ENCODE measurements around the gene WDR54. TPM values are rescaled to one million over a fixed set of nuclear protein-coding genes. Genes with fewer than 3 reads are reported as not detected.

WDR54 gene
- total RNA-seq, 2 donors from 2014 or later = 11.4 to 19.4 TPM

DNA sequence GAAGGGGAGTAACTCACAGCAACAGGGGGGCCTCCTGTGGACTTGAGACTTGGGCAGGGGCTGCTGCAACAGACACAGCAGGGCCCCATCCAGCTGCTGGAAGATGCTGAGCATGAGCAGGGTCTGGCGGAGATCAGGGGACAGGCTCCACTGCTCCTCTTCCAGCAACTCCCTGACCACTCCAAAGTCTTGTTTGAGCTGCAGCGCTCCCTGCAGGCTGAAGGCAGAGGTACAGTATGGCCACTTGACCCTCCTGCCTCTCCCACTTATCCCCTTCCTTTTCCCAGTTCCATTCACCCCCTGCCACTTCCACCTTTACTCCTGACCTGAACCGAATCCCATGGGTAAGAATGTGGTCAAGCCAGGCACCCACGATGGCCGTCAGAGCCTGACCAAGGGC, 53.4 kb downstream of the WDR54 start:
- intact Hi-C loops (cut with DNase I) = no loop called here
- H3K4me1 ChIP-seq (replicated peaks) = no peaks in the 10 kb centered on the region
- peaks cover 0 to 3% of the 10 kb centered on the region in 2 donors for H3K36me3 ChIP-seq
- H3K4me3 ChIP-seq = no peak overlapping the region
- DNase-seq (ENCODE audit: low spot score) = no peak
- no peaks in the 10 kb centered on the region for H3K27me3 ChIP-seq (replicated peaks; ENCODE audit: insufficient read depth)
- TF ChIP-seq POLR2A (IDR thresholded peaks at IDR 0.05) (no peak), POLR2AphosphoS5 (IDR thresholded peaks at IDR 0.05) (no peak)
- TF ChIP-seq, protein P1, sequence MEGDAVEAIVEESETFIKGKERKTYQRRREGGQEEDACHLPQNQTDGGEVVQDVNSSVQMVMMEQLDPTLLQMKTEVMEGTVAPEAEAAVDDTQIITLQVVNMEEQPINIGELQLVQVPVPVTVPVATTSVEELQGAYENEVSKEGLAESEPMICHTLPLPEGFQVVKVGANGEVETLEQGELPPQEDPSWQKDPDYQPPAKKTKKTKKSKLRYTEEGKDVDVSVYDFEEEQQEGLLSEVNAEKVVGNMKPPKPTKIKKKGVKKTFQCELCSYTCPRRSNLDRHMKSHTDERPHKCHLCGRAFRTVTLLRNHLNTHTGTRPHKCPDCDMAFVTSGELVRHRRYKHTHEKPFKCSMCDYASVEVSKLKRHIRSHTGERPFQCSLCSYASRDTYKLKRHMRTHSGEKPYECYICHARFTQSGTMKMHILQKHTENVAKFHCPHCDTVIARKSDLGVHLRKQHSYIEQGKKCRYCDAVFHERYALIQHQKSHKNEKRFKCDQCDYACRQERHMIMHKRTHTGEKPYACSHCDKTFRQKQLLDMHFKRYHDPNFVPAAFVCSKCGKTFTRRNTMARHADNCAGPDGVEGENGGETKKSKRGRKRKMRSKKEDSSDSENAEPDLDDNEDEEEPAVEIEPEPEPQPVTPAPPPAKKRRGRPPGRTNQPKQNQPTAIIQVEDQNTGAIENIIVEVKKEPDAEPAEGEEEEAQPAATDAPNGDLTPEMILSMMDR (IDR thresholded peaks at IDR 0.05) = no peak
- H3K27ac ChIP-seq = no peak overlapping the region
- H3K9me3 ChIP-seq = no peaks in the 10 kb centered on the region
- 90% methylated on average over 5 of the region's 5 CpGs for WGBS

Other genes with a start within 250 kb of the WDR54 start
- 10 to 100 TPM; 71.3 to 72.0 TPM for gene MOB1A, start 242.9 kb upstream of the WDR54 start, total RNA-seq
- gene MTHFD2, start 223.1 kb upstream of the WDR54 start, total RNA-seq = 10 to 100 TPM; 16.9 to 25.6 TPM
- gene SLC4A5, start 78.3 kb upstream of the WDR54 start, total RNA-seq = 10 to 100 TPM in 1 of 2 donors, 1 to 10 TPM in 1; 6.2 to 65.9 TPM
- gene DCTN1, start 41.4 kb upstream of the WDR54 start, total RNA-seq = 100 to 1,000 TPM in 1 of 2 donors, 10 to 100 TPM in 1; 93.9 to 294 TPM
- gene C2orf81, start 111 bp upstream of the WDR54 start, total RNA-seq = 1 to 10 TPM; 6.1 to 6.8 TPM
- gene RTKN, start 20.2 kb downstream of the WDR54 start, total RNA-seq = 10 to 100 TPM; 24.5 to 26.0 TPM
- 10 to 100 TPM; 28.3 to 46.7 TPM for gene INO80B, start 33.4 kb downstream of the WDR54 start, total RNA-seq
- 100 to 1,000 TPM in 1 of 2 donors, 10 to 100 TPM in 1; 73.3 to 158 TPM for gene WBP1, start 36.7 kb downstream of the WDR54 start, total RNA-seq
- 10 to 100 TPM; 57.1 to 68.3 TPM for gene MOGS, start 43.7 kb downstream of the WDR54 start, total RNA-seq
- gene MRPL53, start 51.0 kb downstream of the WDR54 start, total RNA-seq = 10 to 100 TPM; 28.2 to 63.3 TPM
- gene CCDC142, start 61.3 kb downstream of the WDR54 start, total RNA-seq = 10 to 100 TPM; 28.0 to 28.3 TPM
- gene TTC31, start 61.4 kb downstream of the WDR54 start, total RNA-seq = 10 to 100 TPM; 24.0 to 27.6 TPM
- 1 to 10 TPM in 1 of 2 donors, not detected in 1; 1.2 TPM for gene LBX2, start 77.9 kb downstream of the WDR54 start, total RNA-seq
- 10 to 100 TPM; 13.6 to 14.7 TPM for gene PCGF1, start 86.0 kb downstream of the WDR54 start, total RNA-seq
- gene TLX2, start 92.7 kb downstream of the WDR54 start, total RNA-seq = under 1 TPM in 1 of 2 donors, not detected in 1; 0.97 TPM
- gene DQX1, start 104.5 kb downstream of the WDR54 start, total RNA-seq = not detected
- gene AUP1, start 108.0 kb downstream of the WDR54 start, total RNA-seq = 100 to 1,000 TPM; 101 to 124 TPM
- gene HTRA2, start 108.2 kb downstream of the WDR54 start, total RNA-seq = 10 to 100 TPM; 19.1 to 37.9 TPM
- 10 to 100 TPM in 1 of 2 donors, 1 to 10 TPM in 1; 1.3 to 10.7 TPM for gene LOXL3, start 132.2 kb downstream of the WDR54 start, total RNA-seq
- gene DOK1, start 133.0 kb downstream of the WDR54 start, total RNA-seq = 10 to 100 TPM in 1 of 2 donors, 1 to 10 TPM in 1; 4.5 to 18.9 TPM
- 10 to 100 TPM in 1 of 2 donors, under 1 TPM in 1; 0.18 to 10.9 TPM for gene M1AP, start 226.6 kb downstream of the WDR54 start, total RNA-seq
- gene SEMA4F, start 232.5 kb downstream of the WDR54 start, total RNA-seq = 10 to 100 TPM; 12.3 to 16.5 TPM

Data from prostate gland (tissue), 2 donors.